ENCODE measurements around the gene TOR1AIP1. TPM values are rescaled to one million over a fixed set of nuclear protein-coding genes. Genes with fewer than 3 reads are reported as not detected.
A peak's percentile ranks its signal among the peaks of the same experiment; 100 is the strongest.

Gene TOR1AIP1
- total RNA-seq, 1 donor, result 66.5 TPM

GRCh38 chr1:179933219-179933618 is 51.1 kb downstream of the TOR1AIP1 start:
- no peak overlapping the region for H3K4me3 ChIP-seq (ENCODE audit: low read depth, low read length)
- TF ChIP-seq, protein P1, sequence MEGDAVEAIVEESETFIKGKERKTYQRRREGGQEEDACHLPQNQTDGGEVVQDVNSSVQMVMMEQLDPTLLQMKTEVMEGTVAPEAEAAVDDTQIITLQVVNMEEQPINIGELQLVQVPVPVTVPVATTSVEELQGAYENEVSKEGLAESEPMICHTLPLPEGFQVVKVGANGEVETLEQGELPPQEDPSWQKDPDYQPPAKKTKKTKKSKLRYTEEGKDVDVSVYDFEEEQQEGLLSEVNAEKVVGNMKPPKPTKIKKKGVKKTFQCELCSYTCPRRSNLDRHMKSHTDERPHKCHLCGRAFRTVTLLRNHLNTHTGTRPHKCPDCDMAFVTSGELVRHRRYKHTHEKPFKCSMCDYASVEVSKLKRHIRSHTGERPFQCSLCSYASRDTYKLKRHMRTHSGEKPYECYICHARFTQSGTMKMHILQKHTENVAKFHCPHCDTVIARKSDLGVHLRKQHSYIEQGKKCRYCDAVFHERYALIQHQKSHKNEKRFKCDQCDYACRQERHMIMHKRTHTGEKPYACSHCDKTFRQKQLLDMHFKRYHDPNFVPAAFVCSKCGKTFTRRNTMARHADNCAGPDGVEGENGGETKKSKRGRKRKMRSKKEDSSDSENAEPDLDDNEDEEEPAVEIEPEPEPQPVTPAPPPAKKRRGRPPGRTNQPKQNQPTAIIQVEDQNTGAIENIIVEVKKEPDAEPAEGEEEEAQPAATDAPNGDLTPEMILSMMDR (IDR thresholded peaks at IDR 0.05; ENCODE audit: insufficient read depth, low read depth, low read length), result no peak
- DNase-seq (ENCODE audit: low read depth), result no peak

- TF ChIP-seq, protein P1 (IDR thresholded peaks at IDR 0.05; ENCODE audit: insufficient read depth, low read depth, low read length), result no peak
- no peak overlapping the region for H3K4me3 ChIP-seq (ENCODE audit: low read depth, low read length)
- no peak for DNase-seq (ENCODE audit: low read depth)
These were observed 53.9 kb downstream of the TOR1AIP1 start for GRCh38 chr1:179935909-179936496.

GRCh38 chr1:179937668-179938254 is 55.7 kb downstream of the TOR1AIP1 start:
- TF ChIP-seq, protein P1 (IDR thresholded peaks at IDR 0.05; ENCODE audit: insufficient read depth, low read depth, low read length), result no peak
- peak; percentile 59 for DNase-seq (ENCODE audit: low read depth)
- no peak overlapping the region for H3K4me3 ChIP-seq (ENCODE audit: low read depth, low read length)

- DNase-seq (ENCODE audit: low read depth), result peak; percentile 82
- H3K4me3 ChIP-seq (ENCODE audit: low read depth, low read length), result no peak overlapping the region
- TF ChIP-seq, protein P1 (IDR thresholded peaks at IDR 0.05; ENCODE audit: insufficient read depth, low read depth, low read length), result no peak
These were observed 56.7 kb downstream of the TOR1AIP1 start for GRCh38 chr1:179938752-179939151.

GRCh38 chr1:179939941-179940340 is 57.9 kb downstream of the TOR1AIP1 start:
- H3K4me3 ChIP-seq (ENCODE audit: low read depth, low read length), result no peak overlapping the region
- DNase-seq (ENCODE audit: low read depth), result no peak
- TF ChIP-seq, protein P1 (IDR thresholded peaks at IDR 0.05; ENCODE audit: insufficient read depth, low read depth, low read length), result no peak

DNA sequence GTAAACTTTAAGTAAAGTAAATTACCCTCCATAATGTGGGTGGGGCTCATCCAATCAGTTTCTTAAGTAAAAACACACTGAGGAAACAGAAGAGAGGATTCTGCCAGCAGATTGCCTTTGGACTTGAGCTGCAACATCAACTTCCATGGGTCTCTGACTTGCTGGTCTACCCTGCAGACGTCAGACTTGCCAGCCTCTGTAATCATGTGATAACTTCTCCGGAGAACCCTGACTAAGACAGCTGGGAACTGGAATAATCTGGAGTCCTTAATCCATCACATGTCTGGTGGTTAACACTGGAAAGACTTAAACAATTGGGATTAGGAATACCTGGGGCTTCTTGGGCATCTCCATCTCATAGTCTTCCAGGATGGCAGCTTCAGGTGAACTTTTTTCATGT is 59.4 kb downstream of the TOR1AIP1 start:
- TF ChIP-seq, protein P1 (IDR thresholded peaks at IDR 0.05; ENCODE audit: insufficient read depth, low read depth, low read length), result no peak
- no peak overlapping the region for H3K4me3 ChIP-seq (ENCODE audit: low read depth, low read length)
- peak; percentile 42 for DNase-seq (ENCODE audit: low read depth)

DNA sequence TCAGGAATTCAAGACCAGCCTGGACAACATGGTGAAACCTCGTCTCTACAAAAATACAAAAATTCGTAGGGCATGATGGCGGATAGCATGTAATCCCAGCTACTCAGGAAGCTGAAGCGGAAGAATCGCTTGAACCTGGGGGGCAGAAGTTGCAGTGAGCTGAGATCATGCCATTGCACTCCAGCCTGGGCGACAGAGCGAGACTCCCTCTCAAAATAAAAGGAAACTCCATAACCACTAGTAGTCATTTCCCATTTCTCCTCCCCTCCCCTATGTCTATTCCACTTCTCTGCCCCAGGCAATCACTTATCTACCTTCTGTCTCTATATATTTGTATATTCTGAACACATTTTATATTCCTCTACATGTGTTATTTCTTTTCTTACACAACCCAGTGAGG is 68.6 kb downstream of the TOR1AIP1 start:
- TF ChIP-seq, protein P1 (IDR thresholded peaks at IDR 0.05; ENCODE audit: insufficient read depth, low read depth, low read length), result no peak
- H3K4me3 ChIP-seq (ENCODE audit: low read depth, low read length), result no peak overlapping the region
- no peak for DNase-seq (ENCODE audit: low read depth)
